Measurements from ENCODE around the gene OCSTAMP.

The OCSTAMP gene

GRCh38 chr20:46539113-46539512 is 11.3 kb downstream of the OCSTAMP start:
- no peak for DNase-seq (ENCODE audit: extremely low read depth, insufficient read length)
- TF ChIP-seq, protein P1, sequence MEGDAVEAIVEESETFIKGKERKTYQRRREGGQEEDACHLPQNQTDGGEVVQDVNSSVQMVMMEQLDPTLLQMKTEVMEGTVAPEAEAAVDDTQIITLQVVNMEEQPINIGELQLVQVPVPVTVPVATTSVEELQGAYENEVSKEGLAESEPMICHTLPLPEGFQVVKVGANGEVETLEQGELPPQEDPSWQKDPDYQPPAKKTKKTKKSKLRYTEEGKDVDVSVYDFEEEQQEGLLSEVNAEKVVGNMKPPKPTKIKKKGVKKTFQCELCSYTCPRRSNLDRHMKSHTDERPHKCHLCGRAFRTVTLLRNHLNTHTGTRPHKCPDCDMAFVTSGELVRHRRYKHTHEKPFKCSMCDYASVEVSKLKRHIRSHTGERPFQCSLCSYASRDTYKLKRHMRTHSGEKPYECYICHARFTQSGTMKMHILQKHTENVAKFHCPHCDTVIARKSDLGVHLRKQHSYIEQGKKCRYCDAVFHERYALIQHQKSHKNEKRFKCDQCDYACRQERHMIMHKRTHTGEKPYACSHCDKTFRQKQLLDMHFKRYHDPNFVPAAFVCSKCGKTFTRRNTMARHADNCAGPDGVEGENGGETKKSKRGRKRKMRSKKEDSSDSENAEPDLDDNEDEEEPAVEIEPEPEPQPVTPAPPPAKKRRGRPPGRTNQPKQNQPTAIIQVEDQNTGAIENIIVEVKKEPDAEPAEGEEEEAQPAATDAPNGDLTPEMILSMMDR (IDR thresholded peaks at IDR 0.05; ENCODE audit: insufficient read depth, low read length, poor library complexity, severe bottlenecking), result no peak
- Histone ChIP-seq H3K36me3 (ENCODE audit: control insufficient read depth, insufficient read depth, low read length) (no peaks in the 10 kb centered on the region), H3K4me3 (replicated peaks; ENCODE audit: low read depth, low read length) (no peak overlapping the region), H3K27me3 (replicated peaks; ENCODE audit: control insufficient read depth, insufficient read depth, low read length) (no peaks in the 10 kb centered on the region)

DNA sequence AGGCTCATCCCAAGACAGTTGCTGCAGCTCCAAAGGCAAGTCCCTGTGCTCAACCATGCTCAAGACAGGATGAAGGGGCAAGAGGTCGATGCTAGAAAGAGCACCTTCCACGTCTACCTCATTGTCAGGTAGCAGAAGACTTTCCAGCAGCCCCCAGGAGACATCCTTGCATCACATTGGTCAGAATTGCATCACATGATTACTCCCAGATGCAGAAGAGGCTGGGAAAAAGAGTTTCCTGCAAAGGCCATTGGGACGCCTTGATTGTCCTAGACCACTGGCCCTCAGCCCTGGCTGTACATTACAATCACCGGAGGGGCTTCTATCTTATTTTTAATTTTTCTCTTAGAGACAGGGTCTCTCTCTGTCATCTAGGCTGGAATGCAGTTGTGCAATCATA is 19.8 kb downstream of the OCSTAMP start:
- Histone ChIP-seq H3K4me3 (replicated peaks; ENCODE audit: low read depth, low read length) (no peak overlapping the region), H3K36me3 (ENCODE audit: control insufficient read depth, insufficient read depth, low read length) (no peaks in the 10 kb centered on the region), H3K27me3 (replicated peaks; ENCODE audit: control insufficient read depth, insufficient read depth, low read length) (peaks cover 2% of the 10 kb centered on the region; the same call in 1 of the 2 replicates)
- TF ChIP-seq, protein P1 (IDR thresholded peaks at IDR 0.05; ENCODE audit: insufficient read depth, low read length, poor library complexity, severe bottlenecking), result no peak
- no peak for DNase-seq (ENCODE audit: extremely low read depth, insufficient read length)

DNA sequence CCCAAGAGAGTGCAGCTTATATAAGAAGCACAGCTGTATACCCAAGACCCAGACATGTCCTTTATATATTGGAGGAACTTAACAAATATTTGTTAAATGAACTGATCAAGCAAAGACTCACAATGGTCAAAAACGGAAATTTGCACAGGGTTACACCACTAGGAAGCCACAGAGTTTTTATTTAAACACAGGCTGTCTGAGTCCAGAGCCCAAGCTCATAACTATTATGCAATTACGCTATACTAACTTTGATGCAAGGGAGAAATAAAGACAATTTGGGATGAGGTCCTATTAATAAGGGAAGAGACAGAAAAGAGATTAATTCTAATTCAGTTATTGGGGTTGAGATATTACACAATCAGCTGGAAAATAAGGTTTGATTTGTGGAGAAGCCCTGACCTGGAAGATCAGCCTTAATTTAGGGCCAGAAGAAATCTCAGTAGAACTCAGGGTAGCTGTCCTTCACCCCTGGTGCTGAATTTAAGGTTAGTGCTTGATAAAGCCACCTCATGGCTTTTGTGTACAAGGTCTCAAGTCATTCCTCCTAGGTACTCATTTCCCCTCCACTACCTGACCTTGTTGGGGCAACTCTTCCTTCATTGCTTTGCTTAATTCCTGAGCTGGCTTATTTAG is 26.6 kb downstream of the OCSTAMP start:
- H3K36me3 ChIP-seq (ENCODE audit: control insufficient read depth, insufficient read depth, low read length), result no peaks in the 10 kb centered on the region
- no peaks in the 10 kb centered on the region; the same call in 1 of the 2 replicates for H3K27me3 ChIP-seq (replicated peaks; ENCODE audit: control insufficient read depth, insufficient read depth, low read length)
- DNase-seq (ENCODE audit: extremely low read depth, insufficient read length), result no peak
- no peak overlapping the region for H3K4me3 ChIP-seq (replicated peaks; ENCODE audit: low read depth, low read length)
- TF ChIP-seq, protein P1 (IDR thresholded peaks at IDR 0.05; ENCODE audit: insufficient read depth, low read length, poor library complexity, severe bottlenecking), result no peak

GRCh38 chr20:46523108-46523507 is 27.3 kb downstream of the OCSTAMP start:
- TF ChIP-seq, protein P1 (IDR thresholded peaks at IDR 0.05; ENCODE audit: insufficient read depth, low read length, poor library complexity, severe bottlenecking), result no peak
- DNase-seq (ENCODE audit: extremely low read depth, insufficient read length), result no peak

GRCh38 chr20:46520976-46521579 is 29.4 kb downstream of the OCSTAMP start:
- no peaks in the 10 kb centered on the region; the same call in 1 of the 2 replicates for H3K27me3 ChIP-seq (replicated peaks; ENCODE audit: control insufficient read depth, insufficient read depth, low read length)
- no peak overlapping the region for H3K4me3 ChIP-seq (replicated peaks; ENCODE audit: low read depth, low read length)
- no peaks in the 10 kb centered on the region for H3K36me3 ChIP-seq (ENCODE audit: control insufficient read depth, insufficient read depth, low read length)
- TF ChIP-seq, protein P1 (IDR thresholded peaks at IDR 0.05; ENCODE audit: insufficient read depth, low read length, poor library complexity, severe bottlenecking), result peak; percentile 78
- DNase-seq (ENCODE audit: extremely low read depth, insufficient read length), result peak; percentile 18

More at GRCh38 chr20:46523108-46523507, 27.3 kb downstream of the OCSTAMP start:
- H3K36me3 ChIP-seq (ENCODE audit: control insufficient read depth, insufficient read depth, low read length), result no peaks in the 10 kb centered on the region
- H3K4me3 ChIP-seq (replicated peaks; ENCODE audit: low read depth, low read length), result no peak overlapping the region
- H3K27me3 ChIP-seq (replicated peaks; ENCODE audit: control insufficient read depth, insufficient read depth, low read length), result no peaks in the 10 kb centered on the region; the same call in 1 of the 2 replicates
